Measurements from ENCODE around the gene LARP6. TPM values are rescaled to one million over a fixed set of nuclear protein-coding genes. Genes with fewer than 3 reads are reported as not detected.

LARP6 gene
- total RNA-seq, 1 experiment from 2014 or later = 59.1 TPM

- Histone ChIP-seq H3K4me1 (replicated peaks) (peaks cover 43% of the 10 kb centered on the region), H3K27ac (no peak overlapping the region), H3K27me3 (replicated peaks) (no peaks in the 10 kb centered on the region), H3K4me3 (no peak overlapping the region), H3K36me3 (0 out of 2 replicates have a peak, but pooled peaks cover 1% of the 10 kb centered on the region), H3K9me3 (replicated peaks) (0 out of 2 replicates have a peak, but pooled peaks cover 2% of the 10 kb centered on the region)
- DNase-seq (ENCODE audit: low read depth in 1 of 2, low spot score in 2 of 2) = no peak
Measured at GRCh38 chr15:70789213-70789612, 64.7 kb downstream of the LARP6 start.

GRCh38 chr15:70788114-70789049 is 65.6 kb downstream of the LARP6 start:
- Histone ChIP-seq H3K4me3 (no peak overlapping the region), H3K36me3 (no peaks in the 10 kb centered on the region), H3K4me1 (replicated peaks) (peaks cover 41% of the 10 kb centered on the region), H3K27me3 (replicated peaks) (no peaks in the 10 kb centered on the region), H3K9me3 (replicated peaks) (no peaks in the 10 kb centered on the region), H3K27ac (peak overlapping the region; percentile 29)
- DNase-seq (ENCODE audit: low read depth in 1 of 2, low spot score in 2 of 2) = no peak

DNA sequence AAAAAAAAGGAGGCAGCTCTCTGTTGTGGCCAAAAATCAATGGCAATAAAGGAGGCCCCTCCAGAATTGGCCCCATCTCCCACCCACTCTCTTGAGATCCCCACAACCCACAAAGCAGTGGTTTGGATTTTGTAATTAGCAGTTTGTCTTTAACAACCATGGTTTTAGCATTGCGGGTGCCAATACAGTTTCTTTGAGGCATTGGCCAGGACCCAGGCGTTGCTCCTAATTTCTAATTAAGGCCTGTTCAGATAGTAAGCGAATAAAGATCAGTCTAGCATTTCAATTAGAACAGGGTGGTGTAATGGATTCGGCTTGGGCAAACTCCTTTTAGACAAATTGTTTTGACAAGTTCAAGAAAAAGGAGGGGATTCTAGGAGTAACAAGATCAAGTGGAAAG is 67.0 kb downstream of the LARP6 start:
- Histone ChIP-seq H3K27me3 (replicated peaks) (no peaks in the 10 kb centered on the region), H3K9me3 (replicated peaks) (no peaks in the 10 kb centered on the region), H3K4me3 (no peak overlapping the region), H3K4me1 (replicated peaks) (peaks cover 29% of the 10 kb centered on the region), H3K36me3 (no peaks in the 10 kb centered on the region), H3K27ac (no peak overlapping the region)
- DNase-seq (ENCODE audit: low read depth in 1 of 2, low spot score in 2 of 2) = no peak

DNA sequence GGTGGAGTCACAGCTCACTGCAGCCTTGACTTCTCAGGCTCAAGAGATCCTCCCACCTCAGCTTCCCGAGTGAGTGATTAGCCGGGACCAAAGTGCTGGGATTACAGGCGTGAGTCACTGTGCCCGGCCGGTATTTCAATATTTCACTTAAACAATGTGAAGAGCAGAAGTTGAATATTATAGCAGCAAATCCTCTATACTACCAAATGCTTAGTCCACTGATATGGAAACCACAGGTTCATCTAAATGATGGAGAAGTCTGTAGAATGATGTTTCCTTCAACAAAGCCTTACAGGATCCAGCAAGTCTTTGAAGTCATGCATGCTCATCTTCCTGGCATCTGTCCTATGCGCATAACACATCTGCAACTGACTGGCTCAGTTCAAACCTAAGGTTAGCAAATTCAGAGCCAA is 70.3 kb downstream of the LARP6 start:
- H3K4me3 ChIP-seq = no peak overlapping the region
- no peak overlapping the region for H3K27ac ChIP-seq
- H3K9me3 ChIP-seq (replicated peaks) = no peaks in the 10 kb centered on the region
- H3K4me1 ChIP-seq (replicated peaks) = peaks cover 35% of the 10 kb centered on the region
- DNase-seq (ENCODE audit: low read depth in 1 of 2, low spot score in 2 of 2) = peak; percentile 60 to 63
- no peaks in the 10 kb centered on the region for H3K36me3 ChIP-seq
- no peaks in the 10 kb centered on the region for H3K27me3 ChIP-seq (replicated peaks)

- H3K27me3 ChIP-seq (replicated peaks) = no peaks in the 10 kb centered on the region
- no peak overlapping the region for H3K4me3 ChIP-seq
- no peaks in the 10 kb centered on the region for H3K36me3 ChIP-seq
- no peak for DNase-seq (ENCODE audit: low read depth in 1 of 2, low spot score in 2 of 2)
- no peak overlapping the region for H3K27ac ChIP-seq
- H3K4me1 ChIP-seq (replicated peaks) = peaks cover 34% of the 10 kb centered on the region
- no peaks in the 10 kb centered on the region for H3K9me3 ChIP-seq (replicated peaks)
Measured at GRCh38 chr15:70783041-70783440, 70.9 kb downstream of the LARP6 start.

DNA sequence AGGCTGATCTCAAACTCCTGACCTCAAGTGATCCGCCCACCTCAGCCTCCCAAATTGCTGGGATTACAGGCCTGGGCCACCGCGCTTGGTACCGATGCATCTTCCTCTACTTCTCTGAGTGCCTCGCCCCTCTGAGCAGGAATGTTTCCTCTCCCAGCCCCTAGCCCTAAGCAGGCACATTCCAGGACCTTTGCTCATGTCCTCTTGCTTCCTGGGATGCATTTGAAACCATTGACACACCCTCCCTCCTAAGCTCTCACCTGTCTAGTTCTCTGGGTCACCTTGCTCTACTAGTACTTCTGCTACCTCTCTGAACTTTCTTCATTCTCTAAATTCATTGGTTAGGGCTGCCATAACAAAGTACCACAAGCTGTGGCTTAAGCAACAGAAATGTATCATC is 72.7 kb downstream of the LARP6 start:
- H3K4me1 ChIP-seq (replicated peaks) = peaks cover 50% of the 10 kb centered on the region
- H3K9me3 ChIP-seq (replicated peaks) = no peaks in the 10 kb centered on the region
- no peak for DNase-seq (ENCODE audit: low read depth in 1 of 2, low spot score in 2 of 2)
- no peaks in the 10 kb centered on the region for H3K27me3 ChIP-seq (replicated peaks)
- no peak overlapping the region for H3K27ac ChIP-seq
- H3K4me3 ChIP-seq = no peak overlapping the region
- H3K36me3 ChIP-seq = no peaks in the 10 kb centered on the region

Other genes with a start within 250 kb of the LARP6 start
- 26.8 and 27.8 TPM in 2 replicates for gene UACA, start 90.6 kb downstream of the LARP6 start, total RNA-seq (2014; rRNA removed; shearing (Covaris generic))
- 3.9 and 10.7 TPM in 2 replicates for gene THAP10, start 38.3 kb upstream of the LARP6 start, total RNA-seq (2014; rRNA removed; shearing (Covaris generic))
- gene LRRC49, start 38.7 kb upstream of the LARP6 start, total RNA-seq (2014; rRNA removed; shearing (Covaris generic)) = 5.1 and 12.1 TPM in 2 replicates

Data from SJSA1 (cell line).